Measurements from ENCODE around the gene KAT14.

DNA sequence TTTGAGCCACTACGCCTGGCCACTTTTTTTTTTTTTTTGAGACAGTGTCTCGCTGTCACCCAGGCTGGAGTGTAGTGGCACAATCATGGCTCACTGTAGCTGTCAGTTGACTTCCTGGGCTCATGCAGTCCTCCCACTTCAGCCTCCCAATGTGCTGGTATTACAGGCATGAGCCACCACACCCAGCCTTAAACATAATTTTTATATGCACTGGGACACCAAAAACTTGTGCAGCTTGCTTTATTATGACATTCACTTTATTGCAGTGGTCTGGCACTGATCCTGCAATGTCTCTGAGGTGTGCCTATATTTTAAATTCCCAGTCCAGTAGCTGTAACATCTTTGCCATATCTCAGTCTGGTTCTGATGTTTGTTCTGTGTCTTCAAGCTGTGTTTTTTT, 34.7 kb downstream of the KAT14 start:
- TF ChIP-seq POLR2A (IDR thresholded peaks at IDR 0.05) = no peak
- TF ChIP-seq, protein P1, sequence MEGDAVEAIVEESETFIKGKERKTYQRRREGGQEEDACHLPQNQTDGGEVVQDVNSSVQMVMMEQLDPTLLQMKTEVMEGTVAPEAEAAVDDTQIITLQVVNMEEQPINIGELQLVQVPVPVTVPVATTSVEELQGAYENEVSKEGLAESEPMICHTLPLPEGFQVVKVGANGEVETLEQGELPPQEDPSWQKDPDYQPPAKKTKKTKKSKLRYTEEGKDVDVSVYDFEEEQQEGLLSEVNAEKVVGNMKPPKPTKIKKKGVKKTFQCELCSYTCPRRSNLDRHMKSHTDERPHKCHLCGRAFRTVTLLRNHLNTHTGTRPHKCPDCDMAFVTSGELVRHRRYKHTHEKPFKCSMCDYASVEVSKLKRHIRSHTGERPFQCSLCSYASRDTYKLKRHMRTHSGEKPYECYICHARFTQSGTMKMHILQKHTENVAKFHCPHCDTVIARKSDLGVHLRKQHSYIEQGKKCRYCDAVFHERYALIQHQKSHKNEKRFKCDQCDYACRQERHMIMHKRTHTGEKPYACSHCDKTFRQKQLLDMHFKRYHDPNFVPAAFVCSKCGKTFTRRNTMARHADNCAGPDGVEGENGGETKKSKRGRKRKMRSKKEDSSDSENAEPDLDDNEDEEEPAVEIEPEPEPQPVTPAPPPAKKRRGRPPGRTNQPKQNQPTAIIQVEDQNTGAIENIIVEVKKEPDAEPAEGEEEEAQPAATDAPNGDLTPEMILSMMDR (IDR thresholded peaks at IDR 0.05) = no peak
